Mucosa of stomach (tissue), 1 donor: ENCODE results near the gene PORCN.
"Not testable (repeated sequence)": the region's sequence is repeated elsewhere in the genome, so short reads cannot be mapped to it uniquely, and the experiment has no call there.

Source experiments
- H3K27me3 ChIP-seq: one replicate; pipeline ENCODE4 v1.7.0; 2013; ENCODE audit warnings: mild to moderate bottlenecking, low read length; ENCODE audit not compliant: control insufficient read depth, insufficient read depth
- H3K36me3 ChIP-seq: one replicate; pipeline ENCODE4 v1.7.0; 2013; ENCODE audit warnings: low read length; ENCODE audit not compliant: control insufficient read depth, insufficient read depth
- H3K4me1 ChIP-seq: one replicate; pipeline ENCODE4 v1.7.0; 2013; ENCODE audit warnings: mild to moderate bottlenecking, low read length; ENCODE audit not compliant: control insufficient read depth, insufficient read depth
- H3K4me3 ChIP-seq: one replicate; pipeline ENCODE4 v1.7.0; 2013; ENCODE audit warnings: low read length
- H3K9ac ChIP-seq: one replicate; pipeline ENCODE4 v1.7.0; 2013; ENCODE audit warnings: mild to moderate bottlenecking, low read length, moderate library complexity
- H3K9me3 ChIP-seq: one replicate; pipeline ENCODE4 v1.7.0; 2013; ENCODE audit warnings: mild to moderate bottlenecking, low read length, moderate library complexity; ENCODE audit not compliant: control insufficient read depth
- donor health status: Pancreatic carcinoma.

The PORCN gene

DNA sequence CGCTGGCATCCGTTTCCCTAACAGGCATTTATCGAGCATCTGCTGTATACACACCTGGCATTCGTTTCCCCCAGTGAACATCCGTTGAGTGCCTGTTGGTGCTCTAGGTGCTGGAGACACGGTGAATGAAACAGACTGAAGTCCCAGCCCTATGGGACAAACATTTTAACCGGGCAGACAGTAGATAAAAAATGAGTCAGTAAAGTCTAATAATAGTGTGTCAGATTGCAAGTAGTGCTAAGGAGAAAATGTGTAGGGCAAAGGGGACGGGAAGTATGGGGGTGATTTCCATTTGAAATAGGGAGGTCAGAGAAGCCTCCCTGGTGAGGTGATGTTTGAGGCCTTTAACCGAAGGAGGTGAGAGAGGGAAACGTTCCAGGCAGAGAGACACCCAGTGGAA is 7.5 kb downstream of the PORCN start:
- no peak overlapping the region for H3K4me3 ChIP-seq
- no peaks in the 10 kb centered on the region for H3K27me3 ChIP-seq
- H3K9ac ChIP-seq, result no peak overlapping the region
- no peaks in the 10 kb centered on the region for H3K36me3 ChIP-seq
- no peaks in the 10 kb centered on the region for H3K9me3 ChIP-seq
- peaks cover 14% of the 10 kb centered on the region for H3K4me1 ChIP-seq

DNA sequence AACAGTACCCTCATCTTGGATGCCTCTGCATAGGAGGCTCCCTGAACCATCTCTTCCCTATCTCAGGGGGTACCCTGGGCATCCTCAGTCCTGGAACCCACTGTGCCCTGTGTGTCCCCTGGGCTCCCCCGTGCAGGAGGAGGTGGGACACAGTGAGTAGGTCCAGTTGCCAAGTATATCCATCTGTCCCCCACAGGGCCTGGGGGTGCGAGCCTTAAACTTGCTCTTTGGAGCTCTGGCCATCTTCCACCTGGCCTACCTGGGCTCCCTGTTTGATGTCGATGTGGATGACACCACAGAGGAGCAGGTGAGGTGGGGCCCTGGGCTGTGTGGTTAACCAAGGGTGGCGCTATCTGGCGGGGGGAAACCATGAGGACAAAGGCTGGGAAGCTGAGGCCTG is 8.2 kb downstream of the PORCN start:
- Histone ChIP-seq H3K9ac (no peak overlapping the region), H3K4me1 (peaks cover 14% of the 10 kb centered on the region), H3K4me3 (no peak overlapping the region), H3K27me3 (no peaks in the 10 kb centered on the region), H3K9me3 (no peaks in the 10 kb centered on the region), H3K36me3 (no peaks in the 10 kb centered on the region)

DNA sequence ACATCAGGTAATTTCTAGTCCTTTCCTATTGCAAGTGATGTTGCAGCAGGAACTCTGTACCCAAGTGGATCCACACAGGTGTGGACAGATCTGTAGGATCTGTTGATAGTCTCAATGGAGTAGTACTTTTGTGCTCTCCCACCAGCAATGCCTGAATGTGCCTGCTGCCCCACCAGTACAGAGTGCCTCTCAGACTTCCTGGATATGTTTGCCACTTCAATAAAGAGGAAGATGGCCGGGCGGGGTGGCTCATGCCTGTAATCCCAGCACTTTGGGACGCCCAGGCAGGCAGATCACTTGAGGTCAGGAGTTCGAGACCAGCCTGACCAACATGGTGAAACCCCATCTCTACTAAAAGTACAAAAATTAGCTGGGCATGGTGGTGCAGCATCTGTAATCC is 10.7 kb downstream of the PORCN start:
- not testable (repeated sequence) for H3K9ac ChIP-seq, H3K9me3 ChIP-seq, H3K27me3 ChIP-seq, H3K36me3 ChIP-seq, H3K4me3 ChIP-seq
- H3K4me1 ChIP-seq, result peaks cover 14% of the 10 kb centered on the region

DNA sequence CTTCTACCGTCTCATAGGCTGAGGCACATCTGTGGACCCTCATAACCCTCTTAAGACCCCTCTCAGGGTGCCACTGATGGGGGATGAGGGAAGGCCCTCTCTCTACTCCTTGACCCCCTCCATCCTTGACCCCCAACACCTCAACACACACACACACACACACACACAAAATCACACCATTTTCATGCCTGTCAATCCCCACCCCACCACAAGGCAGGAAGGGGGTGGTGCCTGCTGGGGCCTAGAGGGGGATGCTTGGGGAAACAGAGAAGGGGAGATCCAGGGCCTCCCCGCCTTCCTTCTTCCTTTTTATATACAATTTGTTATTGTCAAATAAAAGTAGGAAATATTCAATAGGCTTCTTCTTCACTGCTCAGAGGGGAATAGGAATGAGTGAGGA is 11.7 kb downstream of the PORCN start:
- Histone ChIP-seq H3K4me1 (peaks cover 12% of the 10 kb centered on the region), H3K36me3 (no peaks in the 10 kb centered on the region), H3K4me3 (no peak overlapping the region), H3K9me3 (no peaks in the 10 kb centered on the region), H3K27me3 (no peaks in the 10 kb centered on the region), H3K9ac (no peak overlapping the region)

DNA sequence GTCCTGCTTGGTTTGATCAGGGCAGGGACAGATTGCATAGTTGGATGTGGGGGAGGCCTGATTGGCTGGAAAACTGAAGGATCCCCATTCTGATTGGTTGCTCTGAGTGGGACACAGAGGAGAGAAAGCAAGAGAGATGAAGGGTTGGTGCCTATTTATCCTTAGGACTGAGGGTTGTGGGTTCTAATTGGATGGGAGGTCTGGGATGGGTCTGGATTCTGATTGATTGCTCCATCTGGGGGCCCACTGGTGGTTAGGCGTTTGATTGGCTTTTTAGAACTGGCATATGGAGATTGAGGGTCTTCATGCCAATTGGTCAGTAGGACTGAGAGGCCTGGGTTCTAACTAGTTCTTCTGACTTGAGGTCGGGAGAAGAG is 12.2 kb downstream of the PORCN start:
- Histone ChIP-seq H3K27me3 (no peaks in the 10 kb centered on the region), H3K36me3 (no peaks in the 10 kb centered on the region), H3K9ac (no peak overlapping the region), H3K9me3 (no peaks in the 10 kb centered on the region), H3K4me1 (peaks cover 10% of the 10 kb centered on the region), H3K4me3 (no peak overlapping the region)

DNA sequence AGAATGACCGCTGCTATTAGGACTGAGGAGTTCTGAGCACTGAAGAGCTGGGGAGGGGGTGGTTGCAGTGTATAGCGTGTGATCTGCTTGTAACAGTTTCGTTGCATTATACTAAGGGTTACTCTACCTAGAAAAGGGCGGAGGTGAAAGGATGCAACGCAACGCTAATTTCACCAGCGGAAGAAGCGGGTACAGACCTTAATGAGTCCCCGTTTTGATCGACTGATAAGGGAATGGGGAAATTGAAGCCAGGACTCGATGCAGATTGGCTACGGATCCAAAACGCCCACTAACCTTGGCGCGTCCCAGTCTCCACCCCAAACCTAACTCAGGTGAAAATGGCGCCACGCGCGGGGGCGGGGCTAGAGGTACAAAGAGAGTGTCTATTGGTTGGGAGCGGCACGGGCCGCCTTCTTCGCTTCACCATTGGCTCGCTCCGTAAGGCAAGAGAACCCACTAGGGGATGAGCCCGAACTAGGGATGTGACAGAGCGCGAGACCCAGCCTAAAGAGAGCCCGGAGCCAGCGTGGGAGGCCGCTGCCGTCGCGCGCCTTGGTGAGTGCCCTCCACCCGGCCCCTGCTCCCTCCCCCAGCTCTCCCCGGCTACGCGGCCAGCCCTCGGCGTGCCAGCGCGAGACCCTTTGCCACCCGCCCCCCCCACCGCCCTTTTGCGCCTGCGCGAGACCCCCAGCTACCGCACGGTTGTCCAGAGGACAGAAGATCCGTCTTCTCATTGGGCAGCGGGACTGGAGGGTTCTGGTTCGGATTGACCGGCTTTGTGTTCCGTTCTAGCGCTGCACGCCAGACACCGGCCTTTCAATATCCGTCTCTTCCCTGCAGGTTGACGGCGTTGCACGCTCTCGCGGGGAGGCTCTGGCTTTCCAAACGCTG is 12.8 kb downstream of the PORCN start, which contains the start of gene EBP:
Gene EBP, plus strand, starts transcription at position 456 of the 891 bp plus-strand sequence. CDS start 1,964 bp downstream, outside the sequence.
- Histone ChIP-seq H3K9me3 (no peaks in the 10 kb centered on the region), H3K4me1 (peaks cover 8% of the 10 kb centered on the region), H3K36me3 (no peaks in the 10 kb centered on the region), H3K4me3 (peak within 1 kb of the TSS; percentile 60), H3K27me3 (no peaks in the 10 kb centered on the region), H3K9ac (peak within 1 kb of the TSS; percentile 70)

DNA sequence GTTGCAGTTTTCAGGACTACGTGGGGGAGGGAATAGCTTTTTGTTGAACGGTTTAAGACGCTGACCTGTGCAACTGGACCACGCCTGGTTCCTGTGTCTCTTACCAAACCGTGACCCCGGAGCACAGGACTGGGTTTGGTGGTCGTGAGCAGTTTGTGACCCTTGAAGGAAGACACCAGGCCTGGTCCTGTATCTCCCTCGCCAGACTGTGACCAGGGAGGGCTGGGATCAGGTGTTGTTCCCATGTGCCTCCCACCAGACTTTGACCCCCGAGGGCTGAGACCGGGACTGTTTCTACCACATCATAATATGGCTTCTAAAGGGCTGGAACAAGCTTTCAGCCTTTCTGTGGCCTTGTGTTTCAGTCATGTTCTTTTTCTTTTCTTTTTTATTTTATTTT is 13.5 kb downstream of the PORCN start:
- Histone ChIP-seq H3K9ac (peak overlapping the region; percentile 70), H3K4me1 (peaks cover 3% of the 10 kb centered on the region), H3K36me3 (no peaks in the 10 kb centered on the region), H3K27me3 (no peaks in the 10 kb centered on the region), H3K9me3 (no peaks in the 10 kb centered on the region), H3K4me3 (peak overlapping the region; percentile 60)

DNA sequence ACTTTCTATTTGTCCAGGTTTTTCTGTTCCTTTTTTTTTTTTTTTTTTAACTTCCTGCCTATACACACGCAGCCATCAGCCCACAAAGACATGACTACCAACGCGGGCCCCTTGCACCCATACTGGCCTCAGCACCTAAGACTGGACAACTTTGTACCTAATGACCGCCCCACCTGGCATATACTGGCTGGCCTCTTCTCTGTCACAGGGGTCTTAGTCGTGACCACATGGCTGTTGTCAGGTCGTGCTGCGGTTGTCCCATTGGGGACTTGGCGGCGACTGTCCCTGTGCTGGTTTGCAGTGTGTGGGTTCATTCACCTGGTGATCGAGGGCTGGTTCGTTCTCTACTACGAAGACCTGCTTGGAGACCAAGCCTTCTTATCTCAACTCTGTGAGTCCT is 14.9 kb downstream of the PORCN start:
- no peaks in the 10 kb centered on the region for H3K9me3 ChIP-seq
- H3K9ac ChIP-seq, result no peak overlapping the region
- no peaks in the 10 kb centered on the region for H3K27me3 ChIP-seq
- H3K36me3 ChIP-seq, result no peaks in the 10 kb centered on the region
- peaks cover 3% of the 10 kb centered on the region for H3K4me1 ChIP-seq
- H3K4me3 ChIP-seq, result no peak overlapping the region

DNA sequence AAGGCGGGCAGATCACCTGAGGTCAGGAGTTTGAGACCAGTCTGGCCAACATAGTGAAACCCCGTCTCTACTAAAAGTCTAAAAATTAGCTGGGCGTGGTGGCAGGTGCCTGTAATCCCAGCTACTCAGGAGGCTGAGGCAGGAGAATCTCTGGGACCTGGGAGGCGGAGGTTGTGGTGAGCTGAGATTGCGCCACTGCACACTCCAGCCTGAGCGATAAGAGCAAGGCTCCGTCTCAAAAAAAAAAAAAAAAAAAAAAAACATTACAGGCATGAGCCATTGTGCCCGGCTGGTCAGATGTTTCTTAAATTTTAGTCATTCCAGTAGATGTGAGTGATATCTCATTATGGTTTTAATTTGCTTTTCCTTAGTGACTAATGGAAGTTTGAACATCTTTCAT is 17.1 kb downstream of the PORCN start:
- H3K9me3 ChIP-seq, H3K27me3 ChIP-seq, H3K4me1 ChIP-seq, H3K9ac ChIP-seq, H3K4me3 ChIP-seq, H3K36me3 ChIP-seq: not testable (repeated sequence)

DNA sequence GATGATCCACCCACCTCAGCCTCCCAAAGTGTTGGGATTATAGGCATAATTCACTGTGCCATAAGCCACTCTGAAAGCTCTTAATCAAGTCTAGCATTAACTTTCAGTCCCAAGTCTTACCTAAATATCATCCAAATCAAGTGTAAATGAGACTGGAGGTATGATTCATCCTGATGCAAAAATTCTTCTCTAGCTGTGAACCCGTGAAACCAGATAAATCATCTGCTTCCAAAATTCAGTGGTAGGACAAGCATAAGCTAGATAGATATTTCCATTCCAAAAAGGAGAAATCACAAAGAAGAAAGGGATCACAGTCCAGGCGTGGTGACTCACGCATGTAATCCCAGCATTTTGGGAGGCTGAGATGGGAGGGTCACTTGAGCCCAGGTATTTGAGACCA is 21.9 kb downstream of the PORCN start:
- Histone ChIP-seq H3K4me3 (no peak overlapping the region), H3K9ac (no peak overlapping the region), H3K9me3 (no peaks in the 10 kb centered on the region), H3K4me1 (peaks cover 11% of the 10 kb centered on the region), H3K27me3 (no peaks in the 10 kb centered on the region), H3K36me3 (no peaks in the 10 kb centered on the region)

DNA sequence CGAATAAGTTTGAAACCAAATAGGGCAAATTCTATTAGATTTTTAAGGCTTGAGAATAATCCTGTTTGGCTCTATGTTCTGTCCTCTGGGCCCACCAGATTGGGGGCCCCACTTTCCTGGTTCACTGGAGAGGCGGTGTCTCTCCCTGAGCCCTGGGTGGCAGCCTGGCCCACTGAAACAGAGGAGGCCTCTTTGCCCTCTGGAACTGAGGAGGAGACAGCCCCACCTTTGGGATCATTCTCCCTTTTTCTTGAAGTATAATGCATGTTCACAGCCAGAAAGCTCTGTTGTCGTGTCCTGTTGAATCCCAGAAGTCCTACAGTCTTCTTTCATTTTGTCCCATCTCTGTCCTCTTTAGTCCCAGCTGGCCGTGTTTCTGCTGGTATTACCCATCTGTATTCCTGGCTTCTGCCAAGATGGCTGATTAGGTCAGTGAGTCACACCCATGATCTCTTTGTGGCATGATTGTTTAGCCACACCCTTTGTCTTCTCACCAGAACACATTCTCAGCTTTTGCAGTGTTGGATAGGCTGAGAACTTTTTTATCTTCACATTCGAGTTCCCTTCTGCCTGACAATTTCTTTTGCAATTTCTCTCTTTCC is 22.7 kb downstream of the PORCN start:
- Histone ChIP-seq H3K9me3 (no peaks in the 10 kb centered on the region), H3K9ac (peak overlapping the region; percentile 12)

DNA sequence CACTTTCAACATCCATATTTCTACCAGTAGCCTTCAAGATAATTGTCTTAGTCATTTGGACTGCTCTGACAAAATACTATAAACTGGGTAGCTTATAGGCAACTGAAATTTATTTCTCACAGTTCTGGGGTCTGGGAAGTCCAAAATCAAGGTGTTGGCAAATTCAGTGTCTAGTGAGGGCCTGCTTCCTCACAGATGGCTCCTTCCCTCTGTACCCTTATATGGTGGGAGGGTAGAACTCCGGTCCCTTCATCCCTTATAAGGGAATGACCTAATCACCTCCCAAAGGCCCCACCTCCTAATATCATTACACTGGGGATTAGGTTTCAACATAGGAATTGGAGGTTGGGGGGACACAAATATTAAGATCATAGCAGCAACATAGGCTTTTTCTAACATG is 23.4 kb downstream of the PORCN start:
- Histone ChIP-seq H3K36me3 (no peaks in the 10 kb centered on the region), H3K4me3 (peak overlapping the region; percentile 1), H3K9me3 (no peaks in the 10 kb centered on the region), H3K27me3 (no peaks in the 10 kb centered on the region), H3K9ac (no peak overlapping the region), H3K4me1 (peaks cover 11% of the 10 kb centered on the region)

More for the DNA sequence above, 22.7 kb downstream of the PORCN start:
- Histone ChIP-seq H3K4me1 (peaks cover 11% of the 10 kb centered on the region), H3K4me3 (peak overlapping the region; percentile 1), H3K27me3 (no peaks in the 10 kb centered on the region), H3K36me3 (no peaks in the 10 kb centered on the region)
